WTC11 (cell line): ENCODE measurements around the gene SLC34A1. TPM values are rescaled to one million over a fixed set of nuclear protein-coding genes. Genes with fewer than 3 reads are reported as not detected.
A peak's percentile ranks its signal among the peaks of the same experiment; 100 is the strongest.

ENCODE experiments used
- ATAC-seq: fragments of 200-7000 bp; cut with Tn5 transposase; 2 replicates; pipeline ENCODE4 v1.10.0; 2021; ENCODE audit warnings: mild to moderate bottlenecking, moderate library complexity
- CTCF ChIA-PET: fragments of 300-600 bp; sonication (Branson Sonifier 250); formaldehyde crosslinking; loops from one replicate; lab custom pipeline; 2021; ENCODE audit warnings: antibody characterized with exemption; lab: Charles Lee
- POLR2A ChIA-PET: fragments of 350-600 bp; sonication (Branson Sonifier 250); formaldehyde crosslinking; loops from one replicate; lab custom pipeline; 2021; ENCODE audit warnings: antibody characterized with exemption; lab: Charles Lee
- DNase-seq: peaks from one replicate; pipeline ENCODE4 v3.0.0; 2021; ENCODE audit warnings: low spot score
- H3K27ac Mint-ChIP-seq: 2 replicates; pipeline ENCODE4 v1.8.0; 2021; ENCODE audit warnings: mixed read lengths
- H3K27me3 Mint-ChIP-seq: 2 replicates; pipeline ENCODE4 v1.8.0; 2021; ENCODE audit warnings: low read depth, mild to moderate bottlenecking, moderate library complexity, mixed read lengths
- H3K36me3 Mint-ChIP-seq: 2 replicates; pipeline ENCODE4 v1.8.0; 2021; ENCODE audit warnings: mixed read lengths
- H3K4me1 Mint-ChIP-seq: 2 replicates; pipeline ENCODE4 v1.8.0; 2022; ENCODE audit warnings: mixed read lengths
- H3K4me3 Mint-ChIP-seq: 2 replicates; pipeline ENCODE4 v1.8.0; 2021; ENCODE audit warnings: mild to moderate bottlenecking, moderate library complexity, mixed read lengths
- H3K9me3 Mint-ChIP-seq: 2 replicates; pipeline ENCODE4 v1.8.0; 2021; ENCODE audit warnings: mixed read lengths
- AR ChIP-seq: fragments of 250-450 bp; sonication (Bioruptor Pico); IDR thresholded peaks from 2 replicates; pipeline ENCODE4 v1.9.0; 2021; ENCODE audit warnings: mild to moderate bottlenecking
- CBFB ChIP-seq: sonication (generic); formaldehyde crosslinking; IDR thresholded peaks from 2 replicates; pipeline ENCODE4 v1.8.1; 2022; ENCODE audit warnings: mild to moderate bottlenecking, low read depth, missing genetic modification reagents
- ESRRA ChIP-seq: sonication (generic); formaldehyde crosslinking; IDR thresholded peaks from 2 replicates; pipeline ENCODE4 v1.8.1; 2022; ENCODE audit warnings: mild to moderate bottlenecking, missing genetic modification reagents, borderline replicate concordance
- ETV6 ChIP-seq: sonication (generic); formaldehyde crosslinking; IDR thresholded peaks from 2 replicates; pipeline ENCODE4 v1.8.1; 2022; ENCODE audit warnings: mild to moderate bottlenecking, missing genetic modification reagents
- FOXP4 ChIP-seq: sonication (generic); formaldehyde crosslinking; IDR thresholded peaks from 2 replicates; pipeline ENCODE4 v1.8.0; 2022; ENCODE audit warnings: mild to moderate bottlenecking, missing genetic modification reagents
- GABPB1 ChIP-seq: sonication (generic); formaldehyde crosslinking; IDR thresholded peaks from 2 replicates; pipeline ENCODE4 v1.8.1; 2023; ENCODE audit warnings: mild to moderate bottlenecking, missing genetic modification reagents
- KAT7 ChIP-seq: sonication (generic); formaldehyde crosslinking; IDR thresholded peaks from 2 replicates; pipeline ENCODE4 v1.8.1; 2023; ENCODE audit warnings: missing genetic modification reagents, mild to moderate bottlenecking, borderline replicate concordance
- MYBL2 ChIP-seq: sonication (generic); formaldehyde crosslinking; IDR thresholded peaks from 2 replicates; pipeline ENCODE4 v1.8.1; 2023; ENCODE audit warnings: mild to moderate bottlenecking, moderate library complexity, missing genetic modification reagents
- NFATC4 ChIP-seq: fragments of 250-450 bp; sonication (Bioruptor Pico); IDR thresholded peaks from 2 replicates; pipeline ENCODE4 v1.9.0; 2021; ENCODE audit warnings: mild to moderate bottlenecking
- NFE2L1 ChIP-seq: sonication (generic); formaldehyde crosslinking; IDR thresholded peaks from 2 replicates; pipeline ENCODE4 v1.8.1; 2023; ENCODE audit warnings: missing genetic modification reagents
- PRRX2 ChIP-seq: fragments of 250-450 bp; sonication (Bioruptor Pico); IDR thresholded peaks from 2 replicates; pipeline ENCODE4 v1.8.0; 2021; ENCODE audit warnings: mild to moderate bottlenecking
- SOX15 ChIP-seq: fragments of 250-450 bp; sonication (Bioruptor Pico); IDR thresholded peaks from 2 replicates; pipeline ENCODE4 v1.9.0; 2021; ENCODE audit warnings: mild to moderate bottlenecking
- ZNF121 ChIP-seq: sonication (generic); formaldehyde crosslinking; IDR thresholded peaks from 2 replicates; pipeline ENCODE4 v1.8.0; 2023; ENCODE audit warnings: missing genetic modification reagents
- ZNF317 ChIP-seq: sonication (generic); formaldehyde crosslinking; IDR thresholded peaks from 2 replicates; pipeline ENCODE4 v1.8.1; 2023; ENCODE audit warnings: low read depth, mild to moderate bottlenecking, moderate library complexity, missing genetic modification reagents, borderline replicate concordance
- ZNF416 ChIP-seq: fragments of 250-450 bp; sonication (Bioruptor Pico); IDR thresholded peaks from 2 replicates; pipeline ENCODE4 v1.9.0; 2021; ENCODE audit warnings: mild to moderate bottlenecking, inconsistent platforms
- total RNA-seq: library from RNA; stranded (reverse); gene quantifications from 3 replicates; pipeline ENCODE4 v1.2.3, GENCODE V29; 2021

SLC34A1 gene
- total RNA-seq, 1 experiment from 2014 or later, result not detected

- Mint-ChIP-seq H3K4me3 (no peak overlapping the region), H3K27ac (no peak overlapping the region)
Observed at GRCh38 chr5:177388521-177389052, 4.4 kb downstream of the SLC34A1 start.

GRCh38 chr5:177389241-177390169, 5.3 kb downstream of the SLC34A1 start:
- Mint-ChIP-seq H3K27me3 (peaks cover 28% of the 10 kb centered on the region), H3K4me1 (peaks cover 28% of the 10 kb centered on the region), H3K4me3 (no peak overlapping the region), H3K36me3 (no peaks in the 10 kb centered on the region), H3K27ac (no peak overlapping the region), H3K9me3 (no peaks in the 10 kb centered on the region)
- no peak for DNase-seq
- peak; percentile 3; the same call in 1 of the 2 replicates for ATAC-seq
- CTCF ChIA-PET, result interaction anchor here (1.0 to 9.6 kb wide), 18 partner anchors 10 to 113 kb away, joined by 4 to 216 read pairs (median 20); partner anchors contain the start of genes GRK6, MXD3, PDLIM7 and PFN3
- TF ChIP-seq NFE2L1 (no peak), MYBL2 (CRISPR knock-in tag) (no peak), KAT7 (no peak), ESRRA (CRISPR knock-in tag) (no peak), NFATC4 (no peak), ZNF416 (no peak), PRRX2 (CRISPR knock-in tag) (no peak)
- POLR2A ChIA-PET, result interaction anchor here (1.7 to 2.1 kb wide), 4 partner anchors 13 to 65 kb away, joined by 5 to 8 read pairs (median 7); partner anchors contain the start of gene GRK6

More at GRCh38 chr5:177388521-177389052, 4.4 kb downstream of the SLC34A1 start:
- Mint-ChIP-seq H3K4me1 (peaks cover 26% of the 10 kb centered on the region), H3K9me3 (no peaks in the 10 kb centered on the region), H3K27me3 (peaks cover 32% of the 10 kb centered on the region)
- ChIA-PET POLR2A (interaction anchor here (1.5 to 1.7 kb wide), 2 partner anchors 18 to 66 kb away, joined by 4 to 5 read pairs; no protein-coding TSS in a partner anchor), CTCF (interaction anchor here (1.1 to 9.6 kb wide), 10 partner anchors 9 to 113 kb away, joined by 4 to 216 read pairs (median 69); partner anchors contain the start of genes GRK6, PFN3 and PRR7)
- ATAC-seq (no peak), DNase-seq (no peak)
- no peak for TF ChIP-seq ZNF121 (CRISPR knock-in tag)
- no peak for TF ChIP-seq CBFB (CRISPR knock-in tag)
- TF ChIP-seq ZNF317 (CRISPR knock-in tag), result no peak
- no peak for TF ChIP-seq AR (CRISPR knock-in tag)
- no peak for TF ChIP-seq ETV6 (CRISPR knock-in tag)
- TF ChIP-seq SOX15 (CRISPR knock-in tag), result no peak
- no peak for TF ChIP-seq FOXP4 (CRISPR knock-in tag)
- TF ChIP-seq GABPB1 (CRISPR knock-in tag), result no peak
- TF ChIP-seq, all 79 proteins: peak for 0
- H3K36me3 Mint-ChIP-seq, result no peaks in the 10 kb centered on the region
